HCT116 (cell line): ENCODE measurements around the gene IGFBP7. TPM values are rescaled to one million over a fixed set of nuclear protein-coding genes. Genes with fewer than 3 reads are reported as not detected.

Experiments
- ATAC-seq: fragments of 200-7000 bp; cut with Tn5 transposase; 2 replicates; pipeline ENCODE4 v1.9.1; 2020; ENCODE audit warnings: mild to moderate bottlenecking, moderate library complexity
- BruUV-seq: library from RNA; stranded (reverse); fragments of 400-500 nt; replicated peaks from 2 replicates; lab custom pipeline; 2021; lab: Mats Ljungman, UMichigan
- CTCF ChIA-PET: fragments of 300-600 bp; sonication (Branson Sonifier 250); formaldehyde crosslinking; loops from one replicate; lab custom pipeline; 2021; ENCODE audit warnings: antibody characterized with exemption; lab: Charles Lee
- POLR2A ChIA-PET: fragments of 300-600, 350-600 bp; sonication (Branson Sonifier 250); formaldehyde crosslinking; loops from one replicate; lab custom pipeline; 2021; ENCODE audit warnings: antibody characterized with exemption; lab: Charles Lee
- RAD21 ChIA-PET, 2 experiments: fragments of 300-600 bp; sonication (Branson Sonifier 250); formaldehyde crosslinking; loops; one replicate each; lab custom pipeline; 2023; ENCODE audit warnings: low total read pairs in 2 of 2; ENCODE audit not compliant: uncharacterized antibody in 2 of 2, unreplicated experiment in 2 of 2, low non-redundant PET in 1 of 2; lab: Charles Lee
- DNase-seq: peaks from one replicate; pipeline ENCODE4 v3.0.0-alpha.2; 2010; ENCODE audit warnings: low read depth, low spot score
- H2AFZ ChIP-seq: fragments of 200-600 bp; shearing (Covaris generic), sonication (generic); 2 replicates; pipeline ENCODE4 v1.6.1; 2017; ENCODE audit warnings: low read depth, mixed run types, mixed read lengths, antibody characterized with exemption, low read length; ENCODE audit not compliant: poor library complexity, severe bottlenecking
- H3K27ac ChIP-seq: 2 replicates; pipeline ENCODE4 v1.5.1; 2012; ENCODE audit warnings: low read depth, low read length
- H3K27me3 ChIP-seq: fragments of 200-600 bp; sonication (generic); 2 replicates; pipeline ENCODE4 v1.6.1; 2016; ENCODE audit warnings: mixed run types, low read length, mixed read lengths; ENCODE audit not compliant: insufficient read depth
- H3K36me3 ChIP-seq, 2 experiments: fragments of 200-500 bp in 1 of 2; fragments of 200-600 bp in 1 of 2; sonication (Bioruptor generic) in 1 of 2; sonication (generic) in 1 of 2; 2 replicates each; pipeline versions ENCODE4 v1.5.1 to v1.6.1; 2014 to 2016; ENCODE audit warnings: low read length in 2 of 2, inconsistent platforms in 1 of 2, mixed read lengths in 1 of 2, mixed run types in 1 of 2; ENCODE audit not compliant: insufficient read depth in 2 of 2, control insufficient read depth in 1 of 2
- H3K4me1 ChIP-seq, 2 experiments: fragments of 200-600 bp in 1 of 2; sonication (generic) in 1 of 2; 2 replicates each; pipeline versions ENCODE4 v1.5.1 to v1.6.1; 2012 to 2017; ENCODE audit warnings: low read length in 2 of 2, inconsistent platforms in 1 of 2, mild to moderate bottlenecking in 1 of 2, mixed read lengths in 1 of 2, mixed run types in 1 of 2, moderate library complexity in 1 of 2; ENCODE audit not compliant: insufficient read depth in 2 of 2, control insufficient read depth in 1 of 2
- H3K4me2 ChIP-seq: fragments of 200-600 bp; sonication (generic); 2 replicates; pipeline ENCODE4 v1.6.1; 2017; ENCODE audit warnings: mixed run types, low read length, mixed read lengths
- H3K4me3 ChIP-seq, 2 experiments: fragments of 200-600 bp in 1 of 2; sonication (generic) in 1 of 2; replicated peaks in 1 of 2; 2 replicates each; pipeline ENCODE4 v1.5.1; 2011 to 2016; ENCODE audit warnings: low read length in 2 of 2, control low read depth in 1 of 2, low read depth in 1 of 2, mild to moderate bottlenecking in 1 of 2, mixed read lengths in 1 of 2, mixed run types in 1 of 2
- H3K79me2 ChIP-seq: fragments of 200-600 bp; sonication (generic); 2 replicates; pipeline ENCODE4 v1.6.1; 2017; ENCODE audit warnings: mild to moderate bottlenecking, mixed run types, low read length, moderate library complexity, mixed read lengths; ENCODE audit not compliant: insufficient read depth
- H3K9ac ChIP-seq: fragments of 200-600 bp; sonication (generic); 2 replicates; pipeline ENCODE4 v1.6.1; 2016; ENCODE audit warnings: low read length, mixed read lengths
- H3K9me2 ChIP-seq: fragments of 200-600 bp; sonication (generic), shearing (Covaris generic); 2 replicates; pipeline ENCODE4 v1.6.1; 2017; ENCODE audit warnings: mixed run types, mild to moderate bottlenecking, moderate library complexity; ENCODE audit not compliant: insufficient read depth
- H3K9me3 ChIP-seq, 2 experiments: fragments of 200-500 bp in 1 of 2; fragments of 200-600 bp in 1 of 2; sonication (Bioruptor generic) in 1 of 2; sonication (generic) in 1 of 2; 2 replicates each; pipeline ENCODE4 v1.6.1; 2014 to 2017; ENCODE audit warnings: low read length in 2 of 2, mixed read lengths in 2 of 2, inconsistent platforms in 1 of 2, low read depth in 1 of 2, mild to moderate bottlenecking in 1 of 2, mixed run types in 1 of 2, moderate library complexity in 1 of 2; ENCODE audit not compliant: control insufficient read depth in 1 of 2, insufficient read depth in 1 of 2
- H4K20me1 ChIP-seq: fragments of 200-600 bp; sonication (generic), shearing (Covaris generic); 2 replicates; pipeline ENCODE4 v1.6.1; 2017; ENCODE audit warnings: mixed run types, mild to moderate bottlenecking, moderate library complexity; ENCODE audit not compliant: insufficient read depth
- CBX3 ChIP-seq: IDR thresholded peaks from 2 replicates; pipeline ENCODE4 v1.6.1; 2012; ENCODE audit warnings: low read depth
- EGR1 ChIP-seq: IDR thresholded peaks from 2 replicates; pipeline ENCODE4 v1.6.1; 2012; ENCODE audit warnings: low read depth
- JUND ChIP-seq: IDR thresholded peaks from 2 replicates; pipeline ENCODE4 v1.6.1; 2012
- POLR2A ChIP-seq: IDR thresholded peaks from 2 replicates; pipeline ENCODE4 v1.7.0; 2011; ENCODE audit warnings: borderline replicate concordance; ENCODE audit not compliant: insufficient read depth, insufficient read length; ENCODE audit errors: extremely low read depth
- POLR2AphosphoS5 ChIP-seq: IDR thresholded peaks from 2 replicates; pipeline ENCODE4 v1.6.1; 2011; ENCODE audit warnings: mild to moderate bottlenecking, low read depth, low read length, moderate library complexity
- RAD21 ChIP-seq: IDR thresholded peaks from 2 replicates; pipeline ENCODE4 v1.6.1; 2012; ENCODE audit warnings: low read depth, mild to moderate bottlenecking
- SP1 ChIP-seq: IDR thresholded peaks from 2 replicates; pipeline ENCODE4 v1.6.1; 2012; ENCODE audit warnings: low read depth
- SRF ChIP-seq: IDR thresholded peaks from 2 replicates; pipeline ENCODE4 v1.6.1; 2012; ENCODE audit warnings: low read depth
- TCF7L2 ChIP-seq: IDR thresholded peaks from 2 replicates; pipeline ENCODE4 v1.7.0; 2011; ENCODE audit warnings: borderline replicate concordance, inconsistent platforms; ENCODE audit not compliant: insufficient read depth, insufficient read length; ENCODE audit errors: extremely low read depth
- YY1 ChIP-seq: IDR thresholded peaks from 2 replicates; pipeline ENCODE4 v1.6.1; 2011; ENCODE audit warnings: low read length, low read depth, moderate library complexity, mild to moderate bottlenecking; ENCODE audit not compliant: insufficient replicate concordance; ENCODE audit errors: extremely low read depth
- ZFX ChIP-seq: fragments of 450-650 bp; IDR thresholded peaks from 2 replicates; pipeline ENCODE4 v1.6.1; 2017
- ZNF274 ChIP-seq: fragments of 200-500 bp; sonication (Bioruptor generic); IDR thresholded peaks from 2 replicates; pipeline ENCODE4 v1.6.1; 2014; ENCODE audit warnings: mild to moderate bottlenecking, low read depth, low read length, inconsistent platforms
- intact Hi-C: fragments of 100-400 bp; cut with micrococcal nuclease; formaldehyde crosslinking; loops from 2 replicates; pipeline ENCODE4 v1.10.0; 2022
- total RNA-seq: library from RNA; stranded (reverse); gene quantifications from one replicate; pipeline ENCODE4 v1.2.1, GENCODE V29; 2021; ENCODE audit not compliant: unreplicated experiment
- TF ChIP-seq, protein P1 (sequence below): IDR thresholded peaks from 2 replicates; pipeline ENCODE4 v1.6.1; 2012; ENCODE audit warnings: low read depth

The IGFBP7 gene
- total RNA-seq, 1 experiment from 2014 or later = 0.91 TPM

DNA sequence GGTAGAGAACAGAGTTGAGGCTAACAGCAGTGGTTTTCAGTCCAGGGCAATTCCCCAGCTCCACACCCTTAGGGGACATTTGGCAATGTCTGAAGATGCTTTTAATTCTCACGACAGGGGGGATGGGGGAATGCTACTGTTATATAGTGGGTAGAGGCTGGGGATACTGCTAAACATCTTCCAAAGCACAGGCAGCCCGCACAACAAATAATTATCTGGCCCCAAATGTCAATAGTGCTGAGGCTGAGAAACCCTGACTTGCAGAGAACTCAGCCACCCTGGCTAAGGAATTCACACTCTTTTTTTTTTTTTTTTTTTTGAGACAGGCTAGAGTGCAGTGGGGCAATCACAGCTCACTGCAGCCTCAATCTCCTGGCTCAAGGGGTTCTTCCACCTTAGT, 70.8 kb downstream of the IGFBP7 start:
- no TSS peak for BruUV-seq
- no peak for DNase-seq

More for the DNA sequence above, 70.8 kb downstream of the IGFBP7 start:
- ATAC-seq = no peak
- TF ChIP-seq POLR2AphosphoS5 = no peak
- TF ChIP-seq POLR2A = no peak
- no peak for TF ChIP-seq YY1
- no peak for TF ChIP-seq ZNF274
- TF ChIP-seq TCF7L2 = no peak
- TF ChIP-seq SRF = no peak
- no peak for TF ChIP-seq JUND
- no peak for TF ChIP-seq RAD21
- no peak for TF ChIP-seq ZFX
- TF ChIP-seq EGR1 = no peak
- TF ChIP-seq CBX3 = no peak
- TF ChIP-seq SP1 = no peak
- TF ChIP-seq, protein P1, sequence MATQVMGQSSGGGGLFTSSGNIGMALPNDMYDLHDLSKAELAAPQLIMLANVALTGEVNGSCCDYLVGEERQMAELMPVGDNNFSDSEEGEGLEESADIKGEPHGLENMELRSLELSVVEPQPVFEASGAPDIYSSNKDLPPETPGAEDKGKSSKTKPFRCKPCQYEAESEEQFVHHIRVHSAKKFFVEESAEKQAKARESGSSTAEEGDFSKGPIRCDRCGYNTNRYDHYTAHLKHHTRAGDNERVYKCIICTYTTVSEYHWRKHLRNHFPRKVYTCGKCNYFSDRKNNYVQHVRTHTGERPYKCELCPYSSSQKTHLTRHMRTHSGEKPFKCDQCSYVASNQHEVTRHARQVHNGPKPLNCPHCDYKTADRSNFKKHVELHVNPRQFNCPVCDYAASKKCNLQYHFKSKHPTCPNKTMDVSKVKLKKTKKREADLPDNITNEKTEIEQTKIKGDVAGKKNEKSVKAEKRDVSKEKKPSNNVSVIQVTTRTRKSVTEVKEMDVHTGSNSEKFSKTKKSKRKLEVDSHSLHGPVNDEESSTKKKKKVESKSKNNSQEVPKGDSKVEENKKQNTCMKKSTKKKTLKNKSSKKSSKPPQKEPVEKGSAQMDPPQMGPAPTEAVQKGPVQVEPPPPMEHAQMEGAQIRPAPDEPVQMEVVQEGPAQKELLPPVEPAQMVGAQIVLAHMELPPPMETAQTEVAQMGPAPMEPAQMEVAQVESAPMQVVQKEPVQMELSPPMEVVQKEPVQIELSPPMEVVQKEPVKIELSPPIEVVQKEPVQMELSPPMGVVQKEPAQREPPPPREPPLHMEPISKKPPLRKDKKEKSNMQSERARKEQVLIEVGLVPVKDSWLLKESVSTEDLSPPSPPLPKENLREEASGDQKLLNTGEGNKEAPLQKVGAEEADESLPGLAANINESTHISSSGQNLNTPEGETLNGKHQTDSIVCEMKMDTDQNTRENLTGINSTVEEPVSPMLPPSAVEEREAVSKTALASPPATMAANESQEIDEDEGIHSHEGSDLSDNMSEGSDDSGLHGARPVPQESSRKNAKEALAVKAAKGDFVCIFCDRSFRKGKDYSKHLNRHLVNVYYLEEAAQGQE = no peak
- TF ChIP-seq, all 23 proteins: peak for 0
- intact Hi-C loops = loop anchor here (2.0 kb wide), 1 partner anchor 123 kb away; no protein-coding TSS in a partner anchor
- ChIA-PET RAD21 (no interaction called here), CTCF (interaction anchor here (1.2 kb wide), 1 partner anchor 124 kb away, joined by 7 read pairs; no protein-coding TSS in a partner anchor), POLR2A (no interaction called here)
- H3K79me2 ChIP-seq = no peaks in the 10 kb centered on the region
- no peaks in the 10 kb centered on the region for H3K36me3 ChIP-seq
- H3K9me2 ChIP-seq = no peaks in the 10 kb centered on the region
- no peak overlapping the region for H3K4me3 ChIP-seq
- no peak overlapping the region for H3K4me2 ChIP-seq
- no peak overlapping the region for H2AFZ ChIP-seq
- H3K4me1 ChIP-seq = 0 out of 4 replicates have a peak, but pooled peaks cover 3 to 4% of the 10 kb centered on the region in 2 experiments
- no peak overlapping the region for H3K9ac ChIP-seq
- no peak overlapping the region for H3K27ac ChIP-seq
- H3K27me3 ChIP-seq = no peaks in the 10 kb centered on the region
- H3K9me3 ChIP-seq = no peaks in the 10 kb centered on the region
- H4K20me1 ChIP-seq = 0 out of 2 replicates have a peak, but pooled peaks cover 3% of the 10 kb centered on the region
